Measurements from ENCODE around the gene IFNGR1.

IFNGR1 gene

DNA sequence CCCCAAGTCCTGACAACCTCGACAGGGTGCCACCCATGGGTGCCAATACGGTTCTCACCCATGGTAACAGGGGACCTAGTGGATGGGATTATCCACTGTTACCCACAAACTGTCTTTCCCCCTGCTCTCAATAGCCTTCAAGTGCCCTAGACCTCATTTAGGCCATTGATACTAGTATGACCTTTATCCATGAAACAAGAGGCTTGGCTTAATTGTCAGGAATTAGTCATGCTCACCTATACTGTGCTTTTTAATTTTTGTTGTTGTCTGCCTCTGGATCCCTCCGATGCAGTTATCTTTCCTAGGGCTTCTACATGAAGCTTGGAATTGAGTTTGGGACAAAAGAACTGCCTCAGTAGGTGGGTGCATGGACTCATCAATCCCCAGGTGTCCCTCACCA, 33.9 kb downstream of the IFNGR1 start:
- Histone ChIP-seq H3K4me2 (ENCODE audit: low read length) (no peak overlapping the region), H3K27me3 (ENCODE audit: control insufficient read depth, low read length) (no peaks in the 10 kb centered on the region), H3K9me2 (replicated peaks; ENCODE audit: control insufficient read depth, low read length) (no peaks in the 10 kb centered on the region), H3K9me3 (ENCODE audit: control insufficient read depth, insufficient read depth, low read length) (peaks cover 54% of the 10 kb centered on the region), H3K79me2 (ENCODE audit: control insufficient read depth, low read length) (no peaks in the 10 kb centered on the region), H3K4me3 (ENCODE audit: low read length) (no peak overlapping the region), H4K20me1 (ENCODE audit: control insufficient read depth, insufficient read depth, low read depth, low read length) (no peaks in the 10 kb centered on the region), H3F3A (ENCODE audit: control insufficient read depth, insufficient read depth) (no peaks in the 10 kb centered on the region), H3K36me3 (ENCODE audit: control insufficient read depth, low read length) (no peaks in the 10 kb centered on the region), H3K4me1 (ENCODE audit: control insufficient read depth, low read length) (no peaks in the 10 kb centered on the region), H3K27ac (ENCODE audit: low read depth, low read length) (no peak overlapping the region)
- TF ChIP-seq, protein P1, sequence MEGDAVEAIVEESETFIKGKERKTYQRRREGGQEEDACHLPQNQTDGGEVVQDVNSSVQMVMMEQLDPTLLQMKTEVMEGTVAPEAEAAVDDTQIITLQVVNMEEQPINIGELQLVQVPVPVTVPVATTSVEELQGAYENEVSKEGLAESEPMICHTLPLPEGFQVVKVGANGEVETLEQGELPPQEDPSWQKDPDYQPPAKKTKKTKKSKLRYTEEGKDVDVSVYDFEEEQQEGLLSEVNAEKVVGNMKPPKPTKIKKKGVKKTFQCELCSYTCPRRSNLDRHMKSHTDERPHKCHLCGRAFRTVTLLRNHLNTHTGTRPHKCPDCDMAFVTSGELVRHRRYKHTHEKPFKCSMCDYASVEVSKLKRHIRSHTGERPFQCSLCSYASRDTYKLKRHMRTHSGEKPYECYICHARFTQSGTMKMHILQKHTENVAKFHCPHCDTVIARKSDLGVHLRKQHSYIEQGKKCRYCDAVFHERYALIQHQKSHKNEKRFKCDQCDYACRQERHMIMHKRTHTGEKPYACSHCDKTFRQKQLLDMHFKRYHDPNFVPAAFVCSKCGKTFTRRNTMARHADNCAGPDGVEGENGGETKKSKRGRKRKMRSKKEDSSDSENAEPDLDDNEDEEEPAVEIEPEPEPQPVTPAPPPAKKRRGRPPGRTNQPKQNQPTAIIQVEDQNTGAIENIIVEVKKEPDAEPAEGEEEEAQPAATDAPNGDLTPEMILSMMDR (IDR thresholded peaks at IDR 0.05; ENCODE audit: low read depth, low read length, poor library complexity, severe bottlenecking) = no peak
- TF ChIP-seq EZH2phosphoT487 (IDR thresholded peaks at IDR 0.05; ENCODE audit: borderline replicate concordance, low read length) = no peak

DNA sequence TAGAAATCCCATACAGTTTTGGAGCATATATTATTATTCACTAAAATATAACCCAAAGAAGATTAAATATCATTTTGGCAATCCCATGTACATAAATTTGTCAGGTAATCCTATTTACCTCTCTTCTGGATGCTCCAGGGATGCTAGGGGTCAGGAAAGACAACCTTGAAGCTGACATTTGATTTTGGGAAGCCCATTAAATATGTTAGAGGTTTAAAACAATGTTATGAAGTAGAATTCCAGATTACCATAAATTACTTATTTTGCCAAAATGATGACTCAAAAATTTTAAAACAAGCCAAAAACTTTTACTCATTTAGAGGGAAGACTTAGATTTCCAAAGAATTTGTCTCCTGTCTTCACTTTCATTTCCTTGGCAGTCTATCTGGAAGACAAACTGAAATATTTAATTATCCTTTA, 36.5 kb downstream of the IFNGR1 start:
- Histone ChIP-seq H3K79me2 (ENCODE audit: control insufficient read depth, low read length) (no peaks in the 10 kb centered on the region), H3K4me1 (ENCODE audit: control insufficient read depth, low read length) (no peaks in the 10 kb centered on the region), H3K4me3 (ENCODE audit: low read length) (no peak overlapping the region), H3K9me3 (ENCODE audit: control insufficient read depth, insufficient read depth, low read length) (peaks cover 48% of the 10 kb centered on the region), H4K20me1 (ENCODE audit: control insufficient read depth, insufficient read depth, low read depth, low read length) (no peaks in the 10 kb centered on the region), H3K27ac (ENCODE audit: low read depth, low read length) (no peak overlapping the region), H3K4me2 (ENCODE audit: low read length) (no peak overlapping the region), H3K36me3 (ENCODE audit: control insufficient read depth, low read length) (no peaks in the 10 kb centered on the region), H3F3A (ENCODE audit: control insufficient read depth, insufficient read depth) (no peaks in the 10 kb centered on the region), H3K27me3 (ENCODE audit: control insufficient read depth, low read length) (no peaks in the 10 kb centered on the region), H3K9me2 (replicated peaks; ENCODE audit: control insufficient read depth, low read length) (no peaks in the 10 kb centered on the region)
- no peak for TF ChIP-seq EZH2phosphoT487 (IDR thresholded peaks at IDR 0.05; ENCODE audit: borderline replicate concordance, low read length)
- TF ChIP-seq, protein P1 (IDR thresholded peaks at IDR 0.05; ENCODE audit: low read depth, low read length, poor library complexity, severe bottlenecking) = no peak

DNA sequence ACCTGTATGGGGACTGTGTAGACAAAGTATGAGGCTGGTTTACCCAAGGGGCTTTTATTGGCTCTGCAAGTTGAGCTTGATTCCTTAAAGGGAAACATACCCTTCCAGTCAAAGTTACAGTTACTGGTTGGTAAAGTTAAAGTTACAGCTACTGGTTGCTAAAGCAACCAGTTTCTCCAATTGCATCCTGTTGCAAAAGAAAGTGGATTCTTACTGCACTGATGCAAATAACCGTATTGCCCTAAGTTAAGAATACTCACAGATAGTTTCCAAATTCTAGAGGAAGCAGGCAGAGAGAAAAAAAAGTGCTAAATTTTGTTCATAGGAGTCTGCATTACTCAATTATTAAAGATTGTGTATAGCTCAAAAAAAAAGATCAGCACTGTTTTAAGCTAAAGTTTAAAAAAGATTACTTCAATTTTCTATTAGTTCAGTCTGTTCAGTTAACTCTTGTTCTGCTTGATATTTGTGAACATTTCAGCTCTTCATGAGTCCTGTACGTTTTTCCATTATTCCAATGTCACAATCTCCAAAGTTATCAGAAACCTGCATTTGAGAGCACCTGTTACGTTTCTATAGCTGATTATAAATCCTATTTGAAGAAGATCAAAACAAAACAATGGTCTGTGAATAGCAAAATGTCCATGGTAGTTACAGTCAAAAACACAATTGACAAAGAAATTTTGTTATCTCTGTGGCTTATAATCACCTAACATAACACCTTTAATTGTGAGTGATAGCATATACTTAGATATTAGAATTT, 37.1 kb downstream of the IFNGR1 start:
- Histone ChIP-seq H3K9me3 (ENCODE audit: control insufficient read depth, insufficient read depth, low read length) (peaks cover 44% of the 10 kb centered on the region), H3K27me3 (ENCODE audit: control insufficient read depth, low read length) (no peaks in the 10 kb centered on the region), H3K79me2 (ENCODE audit: control insufficient read depth, low read length) (no peaks in the 10 kb centered on the region), H3K27ac (ENCODE audit: low read depth, low read length) (no peak overlapping the region), H3K4me1 (ENCODE audit: control insufficient read depth, low read length) (peaks cover 5% of the 10 kb centered on the region), H3K9me2 (replicated peaks; ENCODE audit: control insufficient read depth, low read length) (no peaks in the 10 kb centered on the region), H3K36me3 (ENCODE audit: control insufficient read depth, low read length) (no peaks in the 10 kb centered on the region), H3F3A (ENCODE audit: control insufficient read depth, insufficient read depth) (no peaks in the 10 kb centered on the region), H3K4me3 (ENCODE audit: low read length) (no peak overlapping the region), H3K4me2 (ENCODE audit: low read length) (no peak overlapping the region), H4K20me1 (ENCODE audit: control insufficient read depth, insufficient read depth, low read depth, low read length) (no peaks in the 10 kb centered on the region)
- TF ChIP-seq, protein P1 (IDR thresholded peaks at IDR 0.05; ENCODE audit: low read depth, low read length, poor library complexity, severe bottlenecking) = no peak
- no peak for TF ChIP-seq EZH2phosphoT487 (IDR thresholded peaks at IDR 0.05; ENCODE audit: borderline replicate concordance, low read length)

Measured in DOHH2 (cell line).